GM19023 (cell line): ENCODE results near the gene GLI2.

Source experiments
- ATAC-seq: cut with Tn5 transposase; IDR thresholded peaks from one replicate; pipeline ENCODE4 v1.9.1; 2021; ENCODE audit warnings: mild to moderate bottlenecking, moderate library complexity; ENCODE audit not compliant: unreplicated experiment

Gene GLI2

GRCh38 chr2:120768112-120769048 is 32.7 kb downstream of the GLI2 start:
- no peak for ATAC-seq

- no peak for ATAC-seq
Observed at GRCh38 chr2:120769076-120769786, 33.6 kb downstream of the GLI2 start.

- no peak for ATAC-seq
Observed at GRCh38 chr2:120769787-120770120, 34.1 kb downstream of the GLI2 start.

GRCh38 chr2:120770176-120770575 is 34.5 kb downstream of the GLI2 start:
- no peak for ATAC-seq

- no peak for ATAC-seq
Observed at GRCh38 chr2:120770641-120771040, 35.0 kb downstream of the GLI2 start.

GRCh38 chr2:120771111-120771780 is 35.6 kb downstream of the GLI2 start:
- ATAC-seq = no peak

- ATAC-seq = no peak
Observed at GRCh38 chr2:120771781-120772208, 36.1 kb downstream of the GLI2 start.

GRCh38 chr2:120772261-120772660 is 36.6 kb downstream of the GLI2 start:
- ATAC-seq = no peak

GRCh38 chr2:120773186-120773800 is 37.6 kb downstream of the GLI2 start:
- no peak for ATAC-seq

- no peak for ATAC-seq
Observed at GRCh38 chr2:120774557-120775160, 39.0 kb downstream of the GLI2 start.

- ATAC-seq = no peak
Observed at GRCh38 chr2:120775194-120775593, 39.5 kb downstream of the GLI2 start.

GRCh38 chr2:120775801-120776589 is 40.3 kb downstream of the GLI2 start:
- no peak for ATAC-seq

- no peak for ATAC-seq
Observed at GRCh38 chr2:120776649-120777048, 41.0 kb downstream of the GLI2 start.

GRCh38 chr2:120777170-120777751 is 41.6 kb downstream of the GLI2 start:
- ATAC-seq = no peak

- ATAC-seq = no peak
Observed at GRCh38 chr2:120777787-120778186, 42.1 kb downstream of the GLI2 start.

- no peak for ATAC-seq
Observed at GRCh38 chr2:120778244-120778643, 42.6 kb downstream of the GLI2 start.

- no peak for ATAC-seq
Observed at GRCh38 chr2:120779781-120780283, 44.2 kb downstream of the GLI2 start.

GRCh38 chr2:120780402-120780801 is 44.7 kb downstream of the GLI2 start:
- no peak for ATAC-seq

- no peak for ATAC-seq
Observed at GRCh38 chr2:120783371-120783791, 47.7 kb downstream of the GLI2 start.
